ENCODE data around the gene NUDT16L1. TPM values are rescaled to one million over a fixed set of nuclear protein-coding genes. Genes with fewer than 3 reads are reported as not detected.

Gene NUDT16L1
- total RNA-seq, 3 donors from 2014 or later, result 22.4 to 38.0 (median 32.3) TPM

DNA sequence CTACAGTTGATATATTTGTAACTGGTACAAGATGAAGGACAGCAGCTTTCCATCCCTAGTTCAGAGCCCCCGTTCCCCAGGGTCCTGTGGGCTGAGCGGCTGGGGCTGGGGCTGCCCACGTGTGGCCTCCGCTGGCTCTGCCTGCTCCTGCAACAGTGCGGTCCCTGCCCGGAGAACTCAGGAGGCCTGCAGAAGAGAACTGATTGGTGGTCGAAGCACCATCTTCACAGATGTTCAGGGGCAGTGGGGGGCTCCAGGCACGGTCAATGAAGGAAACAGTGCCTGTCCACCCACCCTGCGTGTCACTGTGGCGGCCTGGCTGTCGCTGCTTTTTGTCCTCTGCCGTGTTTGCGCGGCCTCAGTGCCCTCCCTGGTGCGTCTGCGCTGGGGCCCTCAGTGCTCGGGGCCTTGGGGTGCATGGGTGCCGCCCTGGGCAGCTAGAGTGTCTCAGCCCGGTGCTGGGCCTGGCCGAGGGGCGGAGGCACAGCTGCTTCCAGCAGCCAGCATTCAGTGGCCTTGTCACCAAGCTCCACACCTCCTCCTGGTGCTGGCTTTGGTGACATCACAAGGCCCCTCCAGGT is 4.2 kb upstream of the NUDT16L1 start:
- Histone ChIP-seq H3K27ac (no peak overlapping the region), H3K4me3 (no peak overlapping the region), H3K36me3 (no peaks in the 10 kb centered on the region), H3K9me3 (no peaks in the 10 kb centered on the region), H3K27me3 (no peaks in the 10 kb centered on the region), H3K4me1 (peaks cover 0 to under 1% of the 10 kb centered on the region in 2 donors)
- intact Hi-C loops (cut with DNase I; ENCODE audit: low total_unique reads), result no loop called here
- TF ChIP-seq, protein P1, sequence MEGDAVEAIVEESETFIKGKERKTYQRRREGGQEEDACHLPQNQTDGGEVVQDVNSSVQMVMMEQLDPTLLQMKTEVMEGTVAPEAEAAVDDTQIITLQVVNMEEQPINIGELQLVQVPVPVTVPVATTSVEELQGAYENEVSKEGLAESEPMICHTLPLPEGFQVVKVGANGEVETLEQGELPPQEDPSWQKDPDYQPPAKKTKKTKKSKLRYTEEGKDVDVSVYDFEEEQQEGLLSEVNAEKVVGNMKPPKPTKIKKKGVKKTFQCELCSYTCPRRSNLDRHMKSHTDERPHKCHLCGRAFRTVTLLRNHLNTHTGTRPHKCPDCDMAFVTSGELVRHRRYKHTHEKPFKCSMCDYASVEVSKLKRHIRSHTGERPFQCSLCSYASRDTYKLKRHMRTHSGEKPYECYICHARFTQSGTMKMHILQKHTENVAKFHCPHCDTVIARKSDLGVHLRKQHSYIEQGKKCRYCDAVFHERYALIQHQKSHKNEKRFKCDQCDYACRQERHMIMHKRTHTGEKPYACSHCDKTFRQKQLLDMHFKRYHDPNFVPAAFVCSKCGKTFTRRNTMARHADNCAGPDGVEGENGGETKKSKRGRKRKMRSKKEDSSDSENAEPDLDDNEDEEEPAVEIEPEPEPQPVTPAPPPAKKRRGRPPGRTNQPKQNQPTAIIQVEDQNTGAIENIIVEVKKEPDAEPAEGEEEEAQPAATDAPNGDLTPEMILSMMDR (IDR thresholded peaks at IDR 0.05), result no peak
- TF ChIP-seq POLR2A (IDR thresholded peaks at IDR 0.05), result no peak
- TF ChIP-seq POLR2AphosphoS5 (IDR thresholded peaks at IDR 0.05), result no peak
- DNase-seq (ENCODE audit: low spot score in 2 of 2), result no peak

DNA sequence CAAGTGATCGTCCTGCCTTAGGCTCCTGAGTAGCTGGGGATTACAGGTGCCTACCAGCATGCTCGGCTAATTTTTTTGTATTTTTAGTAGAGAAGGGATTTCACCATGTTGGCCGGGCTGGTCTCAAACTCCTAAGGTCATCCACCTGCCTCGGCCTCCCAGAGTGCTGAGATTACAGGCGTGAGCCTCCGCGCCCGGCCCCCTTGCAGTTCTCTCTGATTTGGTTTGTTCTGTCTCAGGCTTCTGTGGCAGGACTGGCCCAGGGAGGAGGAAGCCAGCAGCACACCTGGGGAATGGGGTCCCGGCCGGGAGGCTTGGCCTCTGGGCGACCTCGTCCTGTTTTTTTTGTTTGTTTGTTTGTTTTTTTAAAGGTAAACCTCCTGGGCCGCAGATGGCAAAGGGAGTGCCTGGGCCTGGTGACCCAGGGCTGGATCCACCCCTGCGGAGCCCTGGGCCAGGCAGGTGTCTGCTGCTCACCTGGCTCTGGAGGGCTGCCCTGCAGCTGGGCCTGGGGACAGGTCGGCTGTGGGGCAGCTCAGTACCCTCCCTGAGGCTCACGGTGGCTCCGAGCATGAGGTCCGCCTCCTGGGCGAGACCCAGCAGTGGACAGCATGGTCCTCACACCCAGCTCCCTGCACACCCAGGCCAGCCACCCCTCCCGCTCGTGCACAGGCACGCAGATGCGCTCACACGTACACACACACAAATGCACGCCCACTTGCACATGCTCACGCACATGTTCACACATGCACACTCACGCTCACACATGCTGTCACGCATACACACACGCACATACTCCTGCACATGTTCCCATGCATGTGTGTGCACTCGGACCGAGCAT is 3.3 kb upstream of the NUDT16L1 start:
- intact Hi-C loops (cut with DNase I; ENCODE audit: low total_unique reads), result no loop called here
- H3K27ac ChIP-seq, result no peak overlapping the region
- no peak overlapping the region for H3K4me3 ChIP-seq
- H3K36me3 ChIP-seq, result no peaks in the 10 kb centered on the region
- H3K4me1 ChIP-seq, result peaks cover 7 to 10% of the 10 kb centered on the region in 2 donors
- DNase-seq (ENCODE audit: low spot score in 2 of 2), result no peak
- H3K27me3 ChIP-seq, result no peaks in the 10 kb centered on the region
- H3K9me3 ChIP-seq, result no peaks in the 10 kb centered on the region
- TF ChIP-seq POLR2A (IDR thresholded peaks at IDR 0.05) (no peak), POLR2AphosphoS5 (IDR thresholded peaks at IDR 0.05) (no peak)
- TF ChIP-seq, protein P1 (IDR thresholded peaks at IDR 0.05), result no peak

- Histone ChIP-seq H3K27me3 (no peaks in the 10 kb centered on the region), H3K4me3 (no peak overlapping the region), H3K9me3 (no peaks in the 10 kb centered on the region), H3K4me1 (peaks cover 13 to 19% of the 10 kb centered on the region in 2 donors), H3K36me3 (no peaks in the 10 kb centered on the region), H3K27ac (no peak overlapping the region)
- TF ChIP-seq POLR2AphosphoS5 (IDR thresholded peaks at IDR 0.05) (no peak), POLR2A (IDR thresholded peaks at IDR 0.05) (no peak)
- TF ChIP-seq, protein P1 (IDR thresholded peaks at IDR 0.05), result no peak
- no peak for DNase-seq (ENCODE audit: low spot score in 2 of 2)
- intact Hi-C loops (cut with DNase I; ENCODE audit: low total_unique reads), result no loop called here
Measured at GRCh38 chr16:4690946-4691665, 2.3 kb upstream of the NUDT16L1 start.

DNA sequence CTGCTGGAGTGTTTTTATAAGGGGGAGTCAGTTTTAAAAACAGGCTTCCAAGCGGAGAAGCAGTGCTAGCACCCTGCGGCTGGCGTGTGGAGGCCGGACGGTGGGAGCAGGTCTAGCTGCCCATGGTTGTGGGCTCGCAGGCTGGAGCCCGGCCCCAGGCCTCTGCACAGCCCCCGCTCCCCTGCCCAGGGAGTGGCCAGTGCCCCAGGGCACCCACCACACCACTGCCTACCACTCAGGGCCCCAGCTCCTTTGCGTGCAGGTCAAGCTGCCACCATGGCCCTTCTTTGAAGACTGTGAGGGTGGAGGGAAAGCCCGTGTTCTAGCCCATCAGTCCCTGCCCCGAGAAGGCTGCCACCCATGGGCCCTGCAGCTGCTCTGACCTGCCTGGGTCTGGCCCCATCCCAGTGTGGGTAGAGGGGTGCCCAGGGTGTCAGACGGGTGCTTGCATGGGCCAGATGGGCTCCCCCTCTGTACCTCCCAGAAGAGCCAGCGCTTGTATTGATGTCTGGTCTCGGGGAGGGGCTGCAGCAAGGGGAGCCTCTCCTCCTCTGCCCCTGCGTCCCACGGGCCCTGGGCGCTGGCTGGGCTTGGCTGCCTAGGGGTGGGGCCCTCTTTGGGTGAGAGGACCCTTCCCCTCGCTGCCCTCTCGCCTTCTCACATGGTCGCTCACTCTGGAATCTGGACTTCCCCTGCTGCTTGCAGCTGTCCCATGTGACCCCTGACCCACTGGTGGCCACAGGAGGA is 1.5 kb upstream of the NUDT16L1 start:
- Histone ChIP-seq H3K36me3 (no peaks in the 10 kb centered on the region), H3K4me3 (no peak overlapping the region), H3K9me3 (no peaks in the 10 kb centered on the region), H3K27ac (no peak overlapping the region), H3K4me1 (peaks cover 13 to 20% of the 10 kb centered on the region in 2 donors), H3K27me3 (no peaks in the 10 kb centered on the region)
- TF ChIP-seq, protein P1 (IDR thresholded peaks at IDR 0.05), result no peak
- TF ChIP-seq POLR2AphosphoS5 (IDR thresholded peaks at IDR 0.05), result no peak
- no peak for TF ChIP-seq POLR2A (IDR thresholded peaks at IDR 0.05)
- intact Hi-C loops (cut with DNase I; ENCODE audit: low total_unique reads), result loop anchor here (2.0 kb wide), 1 partner anchor 73 kb away; no protein-coding TSS in a partner anchor
- no peak for DNase-seq (ENCODE audit: low spot score in 2 of 2)

All from breast epithelium (tissue), 4 donors.